Endodermal cell (in vitro differentiated cells): ENCODE measurements around the gene FSHR. TPM values are rescaled to one million over a fixed set of nuclear protein-coding genes. Genes with fewer than 3 reads are reported as not detected.

ENCODE experiments used
- DNase-seq: peaks from one replicate; pipeline ENCODE4 v3.0.0-alpha.2; 2017
- H3K27ac ChIP-seq: 2 replicates; pipeline ENCODE4 v1.5.1; 2013; ENCODE audit warnings: mild to moderate bottlenecking, low read depth, low read length, moderate library complexity
- H3K27me3 ChIP-seq: 2 replicates; pipeline ENCODE4 v1.6.1; 2013; ENCODE audit warnings: mild to moderate bottlenecking, low read length, moderate library complexity; ENCODE audit not compliant: insufficient read depth, control insufficient read depth, poor library complexity, severe bottlenecking
- H3K36me3 ChIP-seq: 2 replicates; pipeline ENCODE4 v1.7.0; 2013; ENCODE audit warnings: mild to moderate bottlenecking, low read length, moderate library complexity; ENCODE audit not compliant: control insufficient read depth, insufficient read depth
- H3K4me1 ChIP-seq: one replicate; pipeline ENCODE4 v1.7.0; 2013; ENCODE audit warnings: low read length; ENCODE audit not compliant: control insufficient read depth, insufficient read depth
- H3K4me3 ChIP-seq: 2 replicates; pipeline ENCODE4 v1.5.1; 2013; ENCODE audit warnings: mild to moderate bottlenecking, low read length, moderate library complexity
- H3K9ac ChIP-seq: 2 replicates; pipeline ENCODE4 v1.6.1; 2013; ENCODE audit warnings: mild to moderate bottlenecking, low read length, moderate library complexity; ENCODE audit not compliant: poor library complexity, severe bottlenecking; ENCODE audit errors: extremely low read depth
- H3K9me3 ChIP-seq: 2 replicates; pipeline ENCODE4 v1.6.1; 2013; ENCODE audit warnings: mild to moderate bottlenecking, low read length, moderate library complexity; ENCODE audit not compliant: control insufficient read depth
- H3K27ac Mint-ChIP-seq: 2 replicates; pipeline ENCODE4 v1.8.0; 2020; ENCODE audit warnings: mixed read lengths
- H3K27me3 Mint-ChIP-seq: 2 replicates; pipeline ENCODE4 v1.8.0; 2021; ENCODE audit warnings: mild to moderate bottlenecking, mixed read lengths; ENCODE audit not compliant: insufficient read depth
- H3K36me3 Mint-ChIP-seq: 2 replicates; pipeline ENCODE4 v1.8.0; 2020; ENCODE audit warnings: low read depth, mixed read lengths
- H3K4me1 Mint-ChIP-seq: 2 replicates; pipeline ENCODE4 v1.8.0; 2020; ENCODE audit warnings: mixed read lengths
- H3K4me3 Mint-ChIP-seq: 2 replicates; pipeline ENCODE4 v1.8.0; 2020; ENCODE audit warnings: mild to moderate bottlenecking, moderate library complexity, mixed read lengths
- H3K9me3 Mint-ChIP-seq: 2 replicates; pipeline ENCODE4 v1.8.0; 2020; ENCODE audit warnings: mild to moderate bottlenecking, mixed read lengths
- WGBS, 2 experiments: methylation state at CpG; one replicate each; pipeline versions ENCODE4 v1.1.5 to v1.1.7; 2013; ENCODE audit warnings: missing lambda C conversion rate in 2 of 2, mixed read lengths in 1 of 2; ENCODE audit not compliant: insufficient coverage in 1 of 2, insufficient read length in 1 of 2; 5-methylcytosine and 5-hydroxymethylcytosine counted together
- total RNA-seq, 2 donors: library from RNA; stranded (reverse); fragmentation: NEBNext Ultra II Directional in 1 of 2; extraction: Animal tissue kit (Norgen Biotek cat#: 25700) in 1 of 2; gene quantifications; 2 replicates in 1 of 2; 3 replicates in 1 of 2; pipeline ENCODE4 v1.2.1, GENCODE V29; 2021
- TF ChIP-seq, protein P1 (sequence below): fragments of 200-600 bp; sonication (generic); conservative IDR thresholded peaks from 2 replicates; pipeline ENCODE4 v1.5.0; 2021; ENCODE audit warnings: antibody characterized with exemption, mild to moderate bottlenecking

Gene FSHR
- total RNA-seq, 2 donors from 2014 or later, result 4.7 to 6.5 TPM

DNA sequence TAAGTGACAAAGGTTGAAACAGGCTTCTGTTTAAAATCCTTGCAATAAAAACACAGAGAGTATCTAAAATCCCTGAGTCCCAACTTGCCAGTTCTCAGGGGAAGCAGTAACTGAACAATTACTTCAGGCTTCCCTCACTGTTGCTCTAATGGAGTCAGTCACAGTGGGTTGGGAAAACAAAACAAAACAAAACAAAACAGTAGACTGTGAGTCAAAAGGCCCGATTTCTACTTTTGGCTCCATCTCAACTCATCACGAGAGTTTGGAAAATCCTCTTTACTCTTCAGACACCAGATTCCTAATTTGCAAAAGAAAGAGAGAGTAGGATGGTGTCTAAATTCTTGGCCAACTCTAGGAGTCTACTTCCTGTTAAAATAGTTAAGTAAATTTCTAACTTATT lies 1.1 kb downstream of the FSHR start:
- no peak for DNase-seq
- H3K4me3 Mint-ChIP-seq, result peak overlapping the region; percentile 47
- H3K4me1 Mint-ChIP-seq, result peaks cover 42% of the 10 kb centered on the region
- H3K27me3 Mint-ChIP-seq, result no peaks in the 10 kb centered on the region
- 75 to 100% methylated on average over 1 to 2 of the region's 2 CpGs for WGBS, 2 experiments
- no peaks in the 10 kb centered on the region for H3K9me3 Mint-ChIP-seq
- H3K4me3 ChIP-seq, result peak overlapping the region; percentile 73
- TF ChIP-seq, protein P1, sequence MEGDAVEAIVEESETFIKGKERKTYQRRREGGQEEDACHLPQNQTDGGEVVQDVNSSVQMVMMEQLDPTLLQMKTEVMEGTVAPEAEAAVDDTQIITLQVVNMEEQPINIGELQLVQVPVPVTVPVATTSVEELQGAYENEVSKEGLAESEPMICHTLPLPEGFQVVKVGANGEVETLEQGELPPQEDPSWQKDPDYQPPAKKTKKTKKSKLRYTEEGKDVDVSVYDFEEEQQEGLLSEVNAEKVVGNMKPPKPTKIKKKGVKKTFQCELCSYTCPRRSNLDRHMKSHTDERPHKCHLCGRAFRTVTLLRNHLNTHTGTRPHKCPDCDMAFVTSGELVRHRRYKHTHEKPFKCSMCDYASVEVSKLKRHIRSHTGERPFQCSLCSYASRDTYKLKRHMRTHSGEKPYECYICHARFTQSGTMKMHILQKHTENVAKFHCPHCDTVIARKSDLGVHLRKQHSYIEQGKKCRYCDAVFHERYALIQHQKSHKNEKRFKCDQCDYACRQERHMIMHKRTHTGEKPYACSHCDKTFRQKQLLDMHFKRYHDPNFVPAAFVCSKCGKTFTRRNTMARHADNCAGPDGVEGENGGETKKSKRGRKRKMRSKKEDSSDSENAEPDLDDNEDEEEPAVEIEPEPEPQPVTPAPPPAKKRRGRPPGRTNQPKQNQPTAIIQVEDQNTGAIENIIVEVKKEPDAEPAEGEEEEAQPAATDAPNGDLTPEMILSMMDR, result no peak
- no peaks in the 10 kb centered on the region for H3K27me3 ChIP-seq
- H3K36me3 Mint-ChIP-seq, result no peaks in the 10 kb centered on the region
- H3K27ac ChIP-seq, result no peak overlapping the region
- H3K27ac Mint-ChIP-seq, result peak overlapping the region; percentile 55
- peaks cover 11% of the 10 kb centered on the region for H3K4me1 ChIP-seq
- no peak overlapping the region for H3K9ac ChIP-seq
- peaks cover 5% of the 10 kb centered on the region for H3K9me3 ChIP-seq
- H3K36me3 ChIP-seq, result no peaks in the 10 kb centered on the region

DNA sequence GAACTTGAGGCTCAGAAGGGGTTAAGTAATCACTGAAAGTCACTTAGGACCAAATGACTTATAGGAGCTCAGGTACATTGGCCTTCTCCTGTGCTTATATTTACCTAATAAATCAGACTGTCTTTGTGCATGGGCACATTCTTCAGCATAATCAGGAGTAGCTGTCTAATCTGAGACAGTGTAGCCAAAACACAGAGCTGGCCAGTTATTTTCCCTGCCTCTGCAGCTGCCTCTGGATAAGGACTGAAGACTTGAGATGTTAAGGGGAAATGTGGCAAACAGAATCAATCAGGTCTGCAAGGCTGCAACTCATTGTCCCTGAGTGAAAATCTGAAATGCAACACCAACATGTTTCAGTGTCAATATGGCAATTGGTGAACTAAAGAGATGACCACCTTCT lies 1.5 kb downstream of the FSHR start:
- H3K27ac Mint-ChIP-seq, result peak overlapping the region; percentile 55

DNA sequence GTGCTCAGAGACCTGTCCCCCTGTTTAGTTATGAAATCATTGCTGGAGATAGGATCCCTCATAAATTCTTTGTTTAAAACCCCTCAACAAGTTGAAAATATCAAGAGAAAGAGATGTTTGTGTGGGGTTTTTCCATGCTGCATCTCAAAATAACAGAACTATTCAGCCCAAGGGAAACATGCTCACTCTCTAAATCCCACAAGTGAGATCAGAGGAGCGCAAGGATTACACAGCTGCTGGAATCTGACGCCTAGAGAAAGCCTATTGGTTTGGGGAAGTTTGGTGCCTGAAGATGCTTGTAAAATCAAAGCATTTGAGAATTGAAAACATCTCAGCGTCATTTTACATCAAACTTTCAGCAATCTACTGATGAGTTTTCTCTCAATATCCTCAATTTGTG lies 7.9 kb downstream of the FSHR start:
- TF ChIP-seq, protein P1, result no peak
- Histone ChIP-seq H3K4me3 (no peak overlapping the region), H3K9me3 (no peaks in the 10 kb centered on the region), H3K36me3 (no peaks in the 10 kb centered on the region), H3K27ac (no peak overlapping the region), H3K4me1 (peaks cover 5% of the 10 kb centered on the region), H3K9ac (no peak overlapping the region), H3K27me3 (no peaks in the 10 kb centered on the region)
- no peaks in the 10 kb centered on the region for H3K36me3 Mint-ChIP-seq
- DNase-seq, result no peak
- H3K27ac Mint-ChIP-seq, result no peak overlapping the region
- H3K9me3 Mint-ChIP-seq, result no peaks in the 10 kb centered on the region
- H3K27me3 Mint-ChIP-seq, result no peaks in the 10 kb centered on the region
- no peak overlapping the region for H3K4me3 Mint-ChIP-seq
- H3K4me1 Mint-ChIP-seq, result peaks cover 8% of the 10 kb centered on the region
- 94 to 100% methylated on average over 2 to 3 of the region's 3 CpGs for WGBS, 2 experiments

More for the DNA sequence above, 1.5 kb downstream of the FSHR start:
- Histone ChIP-seq H3K36me3 (no peaks in the 10 kb centered on the region), H3K27me3 (no peaks in the 10 kb centered on the region), H3K4me1 (peaks cover 11% of the 10 kb centered on the region), H3K9me3 (peaks cover 5% of the 10 kb centered on the region), H3K27ac (no peak overlapping the region), H3K4me3 (peak overlapping the region; percentile 73), H3K9ac (no peak overlapping the region)
- no peaks in the 10 kb centered on the region for H3K36me3 Mint-ChIP-seq
- no peaks in the 10 kb centered on the region for H3K27me3 Mint-ChIP-seq
- H3K4me1 Mint-ChIP-seq, result peaks cover 42% of the 10 kb centered on the region
- TF ChIP-seq, protein P1, result no peak
- DNase-seq, result no peak
- H3K4me3 Mint-ChIP-seq, result peak overlapping the region; percentile 47
- no peaks in the 10 kb centered on the region for H3K9me3 Mint-ChIP-seq
